ENCODE data around the gene HVCN1.

- TF ChIP-seq POLR2A (IDR thresholded peaks at IDR 0.05; ENCODE audit: low read depth, low read length) (no peak), TAF1 (IDR thresholded peaks at IDR 0.05; ENCODE audit: low read depth, low read length) (no peak), PAX5 (IDR thresholded peaks at IDR 0.05; ENCODE audit: insufficient read depth, low read length, severe bottlenecking) (no peak)
These were observed 66.3 kb downstream of the HVCN1 start for GRCh38 chr12:110622582-110622981.
